HepG2 (cell line): Measurements from ENCODE around the gene FAM170B.

Experiments
- ISX ChIP-seq: sonication (generic); formaldehyde crosslinking; conservative IDR thresholded peaks from 2 replicates; pipeline ENCODE4 v1.5.0; 2020; ENCODE audit warnings: missing genetic modification reagents
- PBX3 ChIP-seq: sonication (generic); formaldehyde crosslinking; IDR thresholded peaks from 2 replicates; pipeline ENCODE4 v1.8.1; 2023; ENCODE audit warnings: missing genetic modification reagents, inconsistent platforms, borderline replicate concordance
- SNAPC5 ChIP-seq: sonication (generic); formaldehyde crosslinking; IDR thresholded peaks from 2 replicates; pipeline ENCODE4 v1.8.1; 2023; ENCODE audit warnings: mild to moderate bottlenecking, missing genetic modification reagents, borderline replicate concordance
- ZNF33B ChIP-seq: sonication (generic); formaldehyde crosslinking; IDR thresholded peaks from 2 replicates; pipeline ENCODE4 v1.5.1; 2020; ENCODE audit warnings: mild to moderate bottlenecking, missing genetic modification reagents

- TF ChIP-seq ISX (CRISPR knock-in tag) (no peak), SNAPC5 (no peak), ZNF33B (no peak), PBX3 (CRISPR knock-in tag) (no peak)
Measured at GRCh38 chr10:49094646-49095045, 39.2 kb downstream of the FAM170B start.
